Measurements from ENCODE around the gene PACRG. TPM values are rescaled to one million over a fixed set of nuclear protein-coding genes. Genes with fewer than 3 reads are reported as not detected.

PACRG gene
- total and polyA plus RNA-seq, 4 donors = 0.47 to 3.8 (median 2.4) TPM

GRCh38 chr6:163232015-163232523 is 504.3 kb downstream of the PACRG start:
- 85% methylated on average over 7 of the region's 7 CpGs for WGBS
- TF ChIP-seq RXRA (IDR thresholded peaks at IDR 0.05) (no peak), HNF4G (IDR thresholded peaks at IDR 0.05) (no peak), RAD21 (IDR thresholded peaks at IDR 0.05) (no peak), NR2F2 (IDR thresholded peaks at IDR 0.05) (no peak), SP1 (IDR thresholded peaks at IDR 0.05) (no peak), TAF1 (conservative IDR thresholded peaks at IDR 0.05) (no peak), FOXA2 (IDR thresholded peaks at IDR 0.05) (no peak), FOXA1 (IDR thresholded peaks at IDR 0.05) (no peak), JUND (IDR thresholded peaks at IDR 0.05) (no peak), HNF4A (conservative IDR thresholded peaks at IDR 0.05) (no peak), GABPA (IDR thresholded peaks at IDR 0.05 in 1 of 2, conservative IDR thresholded peaks at IDR 0.05 in 1 of 2) (no peak), YY1 (IDR thresholded peaks at IDR 0.05) (no peak), MAX (IDR thresholded peaks at IDR 0.05) (no peak), EGR1 (IDR thresholded peaks at IDR 0.05; ENCODE audit: low read depth in 2 of 2) (no peak)
- TF ChIP-seq, protein P1, sequence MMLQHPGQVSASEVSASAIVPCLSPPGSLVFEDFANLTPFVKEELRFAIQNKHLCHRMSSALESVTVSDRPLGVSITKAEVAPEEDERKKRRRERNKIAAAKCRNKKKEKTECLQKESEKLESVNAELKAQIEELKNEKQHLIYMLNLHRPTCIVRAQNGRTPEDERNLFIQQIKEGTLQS (IDR thresholded peaks at IDR 0.05) = no peak
- TF ChIP-seq, protein P2, sequence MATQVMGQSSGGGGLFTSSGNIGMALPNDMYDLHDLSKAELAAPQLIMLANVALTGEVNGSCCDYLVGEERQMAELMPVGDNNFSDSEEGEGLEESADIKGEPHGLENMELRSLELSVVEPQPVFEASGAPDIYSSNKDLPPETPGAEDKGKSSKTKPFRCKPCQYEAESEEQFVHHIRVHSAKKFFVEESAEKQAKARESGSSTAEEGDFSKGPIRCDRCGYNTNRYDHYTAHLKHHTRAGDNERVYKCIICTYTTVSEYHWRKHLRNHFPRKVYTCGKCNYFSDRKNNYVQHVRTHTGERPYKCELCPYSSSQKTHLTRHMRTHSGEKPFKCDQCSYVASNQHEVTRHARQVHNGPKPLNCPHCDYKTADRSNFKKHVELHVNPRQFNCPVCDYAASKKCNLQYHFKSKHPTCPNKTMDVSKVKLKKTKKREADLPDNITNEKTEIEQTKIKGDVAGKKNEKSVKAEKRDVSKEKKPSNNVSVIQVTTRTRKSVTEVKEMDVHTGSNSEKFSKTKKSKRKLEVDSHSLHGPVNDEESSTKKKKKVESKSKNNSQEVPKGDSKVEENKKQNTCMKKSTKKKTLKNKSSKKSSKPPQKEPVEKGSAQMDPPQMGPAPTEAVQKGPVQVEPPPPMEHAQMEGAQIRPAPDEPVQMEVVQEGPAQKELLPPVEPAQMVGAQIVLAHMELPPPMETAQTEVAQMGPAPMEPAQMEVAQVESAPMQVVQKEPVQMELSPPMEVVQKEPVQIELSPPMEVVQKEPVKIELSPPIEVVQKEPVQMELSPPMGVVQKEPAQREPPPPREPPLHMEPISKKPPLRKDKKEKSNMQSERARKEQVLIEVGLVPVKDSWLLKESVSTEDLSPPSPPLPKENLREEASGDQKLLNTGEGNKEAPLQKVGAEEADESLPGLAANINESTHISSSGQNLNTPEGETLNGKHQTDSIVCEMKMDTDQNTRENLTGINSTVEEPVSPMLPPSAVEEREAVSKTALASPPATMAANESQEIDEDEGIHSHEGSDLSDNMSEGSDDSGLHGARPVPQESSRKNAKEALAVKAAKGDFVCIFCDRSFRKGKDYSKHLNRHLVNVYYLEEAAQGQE (IDR thresholded peaks at IDR 0.05) = no peak
- TF ChIP-seq, protein P3, sequence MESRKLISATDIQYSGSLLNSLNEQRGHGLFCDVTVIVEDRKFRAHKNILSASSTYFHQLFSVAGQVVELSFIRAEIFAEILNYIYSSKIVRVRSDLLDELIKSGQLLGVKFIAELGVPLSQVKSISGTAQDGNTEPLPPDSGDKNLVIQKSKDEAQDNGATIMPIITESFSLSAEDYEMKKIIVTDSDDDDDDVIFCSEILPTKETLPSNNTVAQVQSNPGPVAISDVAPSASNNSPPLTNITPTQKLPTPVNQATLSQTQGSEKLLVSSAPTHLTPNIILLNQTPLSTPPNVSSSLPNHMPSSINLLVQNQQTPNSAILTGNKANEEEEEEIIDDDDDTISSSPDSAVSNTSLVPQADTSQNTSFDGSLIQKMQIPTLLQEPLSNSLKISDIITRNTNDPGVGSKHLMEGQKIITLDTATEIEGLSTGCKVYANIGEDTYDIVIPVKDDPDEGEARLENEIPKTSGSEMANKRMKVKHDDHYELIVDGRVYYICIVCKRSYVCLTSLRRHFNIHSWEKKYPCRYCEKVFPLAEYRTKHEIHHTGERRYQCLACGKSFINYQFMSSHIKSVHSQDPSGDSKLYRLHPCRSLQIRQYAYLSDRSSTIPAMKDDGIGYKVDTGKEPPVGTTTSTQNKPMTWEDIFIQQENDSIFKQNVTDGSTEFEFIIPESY (IDR thresholded peaks at IDR 0.05) = no peak
- TF ChIP-seq, protein P4, sequence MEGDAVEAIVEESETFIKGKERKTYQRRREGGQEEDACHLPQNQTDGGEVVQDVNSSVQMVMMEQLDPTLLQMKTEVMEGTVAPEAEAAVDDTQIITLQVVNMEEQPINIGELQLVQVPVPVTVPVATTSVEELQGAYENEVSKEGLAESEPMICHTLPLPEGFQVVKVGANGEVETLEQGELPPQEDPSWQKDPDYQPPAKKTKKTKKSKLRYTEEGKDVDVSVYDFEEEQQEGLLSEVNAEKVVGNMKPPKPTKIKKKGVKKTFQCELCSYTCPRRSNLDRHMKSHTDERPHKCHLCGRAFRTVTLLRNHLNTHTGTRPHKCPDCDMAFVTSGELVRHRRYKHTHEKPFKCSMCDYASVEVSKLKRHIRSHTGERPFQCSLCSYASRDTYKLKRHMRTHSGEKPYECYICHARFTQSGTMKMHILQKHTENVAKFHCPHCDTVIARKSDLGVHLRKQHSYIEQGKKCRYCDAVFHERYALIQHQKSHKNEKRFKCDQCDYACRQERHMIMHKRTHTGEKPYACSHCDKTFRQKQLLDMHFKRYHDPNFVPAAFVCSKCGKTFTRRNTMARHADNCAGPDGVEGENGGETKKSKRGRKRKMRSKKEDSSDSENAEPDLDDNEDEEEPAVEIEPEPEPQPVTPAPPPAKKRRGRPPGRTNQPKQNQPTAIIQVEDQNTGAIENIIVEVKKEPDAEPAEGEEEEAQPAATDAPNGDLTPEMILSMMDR (IDR thresholded peaks at IDR 0.05; ENCODE audit: low read depth, low read length, missing input control) = no peak
- no peak for DNase-seq (ENCODE audit: low spot score)

More at GRCh38 chr6:163232015-163232523, 504.3 kb downstream of the PACRG start:
- H3K9me3 ChIP-seq (ENCODE audit: control insufficient read depth in 4 of 4, low read length in 3 of 4) = no peaks in the 10 kb centered on the region
- H3K27ac ChIP-seq (ENCODE audit: low read depth in 1 of 2, low read length in 2 of 2) = no peak overlapping the region
- peaks cover 0 to 8% (median under 1%) of the 10 kb centered on the region in 4 donors for H3K4me1 ChIP-seq (ENCODE audit: control insufficient read depth in 4 of 4, insufficient read depth in 4 of 4, low read length in 3 of 4)
- H3K36me3 ChIP-seq (ENCODE audit: control insufficient read depth in 4 of 4, insufficient read depth in 3 of 4, low read depth in 1 of 4, low read length in 3 of 4) = no peaks in the 10 kb centered on the region
- no peak overlapping the region for H3K4me3 ChIP-seq (ENCODE audit: low read depth in 1 of 3, low read length in 3 of 3)
- no peaks in the 10 kb centered on the region for H3K27me3 ChIP-seq (ENCODE audit: control insufficient read depth in 4 of 4, insufficient read depth in 4 of 4, low read length in 3 of 4)
- H3K9ac ChIP-seq (ENCODE audit: low read depth in 1 of 2, low read length in 2 of 2) = no peak overlapping the region
